ENCODE data around the gene C1QTNF4. TPM values are rescaled to one million over a fixed set of nuclear protein-coding genes. Genes with fewer than 3 reads are reported as not detected.
"Not testable (repeated sequence)": the region's sequence is repeated elsewhere in the genome, so short reads cannot be mapped to it uniquely, and the experiment has no call there.

C1QTNF4 gene
- total and polyA plus RNA-seq, 10 of the 15 experiments (the other 5 are each of a cell fraction or from before 2014, with no cell fraction given), result 0.06 TPM; not detected in 9

DNA sequence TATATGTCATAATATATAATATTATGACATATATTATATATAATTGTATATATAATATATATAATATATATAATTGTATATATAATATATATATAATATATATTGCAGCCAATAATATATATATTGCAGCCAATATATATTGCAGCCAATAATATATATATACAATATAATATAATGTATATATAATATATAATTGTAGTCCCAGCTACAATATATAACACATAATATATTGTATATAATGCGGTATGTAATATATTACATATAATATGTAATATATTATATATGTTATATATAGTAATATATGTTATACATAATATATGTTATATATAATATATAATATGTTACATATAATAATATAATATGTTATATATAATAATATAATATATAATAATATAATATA is 35.5 kb downstream of the C1QTNF4 start:
- no peak overlapping the region for H3K4me2 ChIP-seq (ENCODE audit: control insufficient read depth, insufficient read depth)
- WGBS (ENCODE audit: insufficient coverage, insufficient replicate concordance, low lambda C conversion rate, missing lambda C conversion rate), result 100% methylated on average over 1 of the region's 1 CpG
- BruUV-seq (replicated peaks), result no TSS peak
- no peaks in the 10 kb centered on the region for H3K9me3 ChIP-seq (replicated peaks; ENCODE audit: control insufficient read depth, insufficient read depth, low read length)
- no peak overlapping the region for H3K27ac ChIP-seq (ENCODE audit: control insufficient read depth, insufficient read depth)
- in situ Hi-C loops (cut with MboI), result no loop called here
- RAD21 ChIA-PET (ENCODE audit: unreplicated experiment), result no interaction called here
- H3K79me2 ChIP-seq (ENCODE audit: control insufficient read depth, insufficient read depth, low read length), result no peaks in the 10 kb centered on the region
- SMC1A ChIA-PET (ENCODE audit: uncharacterized antibody, unreplicated experiment), result no interaction called here
- H3K36me3 ChIP-seq (ENCODE audit: control insufficient read depth in 2 of 2, insufficient read depth in 2 of 2, low read length in 1 of 2), result no peaks in the 10 kb centered on the region
- no peaks in the 10 kb centered on the region for H3K27me3 ChIP-seq (replicated peaks in 1 of 2; ENCODE audit: control insufficient read depth in 2 of 2, insufficient read depth in 2 of 2, low read length in 1 of 2)
- POLR2A ChIA-PET, result no interaction called here
- CTCF ChIA-PET, result interaction anchor here (0.5 kb wide), 1 partner anchor 12 kb away, joined by 3 read pairs; no protein-coding TSS in a partner anchor
- ATAC-seq (no peak), DNase-seq (ENCODE audit: low read depth, low spot score) (no peak), FAIRE-seq (no peak)
- no peak overlapping the region for H2AFZ ChIP-seq (ENCODE audit: control insufficient read depth, low read depth, low read length)
- H3K4me1 ChIP-seq (ENCODE audit: control insufficient read depth, insufficient read depth, low read length), result no peaks in the 10 kb centered on the region
- TF ChIP-seq RB1 (IDR thresholded peaks at IDR 0.05; ENCODE audit: borderline replicate concordance) (no peak), HDAC2 (IDR thresholded peaks at IDR 0.05) (no peak), WRNIP1 (IDR thresholded peaks at IDR 0.05; ENCODE audit: borderline replicate concordance, low read depth, low read length) (no peak), NFXL1 (IDR thresholded peaks at IDR 0.05; ENCODE audit: borderline replicate concordance) (no peak), NFYB (IDR thresholded peaks at IDR 0.05; ENCODE audit: insufficient read depth, low read depth, low read length) (no peak), ZNF384 (IDR thresholded peaks at IDR 0.05; ENCODE audit: borderline replicate concordance, low read depth, low read length) (no peak), PAX5 (IDR thresholded peaks at IDR 0.05; ENCODE audit: borderline replicate concordance, low read depth, low read length) (no peak), PAX8 (IDR thresholded peaks at IDR 0.05) (no peak), LARP7 (IDR thresholded peaks at IDR 0.05) (no peak)
- no peaks in the 10 kb centered on the region for H4K20me1 ChIP-seq (ENCODE audit: control insufficient read depth, insufficient read depth)
- no peak overlapping the region for H3K9ac ChIP-seq (ENCODE audit: control insufficient read depth, insufficient read depth, low read length)
- intact Hi-C loops (cut with micrococcal nuclease; ENCODE audit: unreplicated experiment), result no loop called here
- no peak overlapping the region for H3K4me3 ChIP-seq

- H2AFZ ChIP-seq (ENCODE audit: control insufficient read depth, low read depth, low read length); H3K27ac ChIP-seq (ENCODE audit: control insufficient read depth, insufficient read depth); SMC1A ChIA-PET (ENCODE audit: uncharacterized antibody, unreplicated experiment); DNase-seq (ENCODE audit: low read depth, low spot score); H3K4me2 ChIP-seq (ENCODE audit: control insufficient read depth, insufficient read depth); H3K36me3 ChIP-seq (ENCODE audit: control insufficient read depth in 2 of 2, insufficient read depth in 2 of 2, low read length in 1 of 2); ATAC-seq; H3K4me3 ChIP-seq; in situ Hi-C loops (cut with MboI); H3K27me3 ChIP-seq (replicated peaks in 1 of 2; ENCODE audit: control insufficient read depth in 2 of 2, insufficient read depth in 2 of 2, low read length in 1 of 2); FAIRE-seq; BruUV-seq (replicated peaks); H3K4me1 ChIP-seq (ENCODE audit: control insufficient read depth, insufficient read depth, low read length); H3K9me3 ChIP-seq (replicated peaks; ENCODE audit: control insufficient read depth, insufficient read depth, low read length); POLR2A ChIA-PET; H4K20me1 ChIP-seq (ENCODE audit: control insufficient read depth, insufficient read depth); RAD21 ChIA-PET (ENCODE audit: unreplicated experiment); H3K9ac ChIP-seq (ENCODE audit: control insufficient read depth, insufficient read depth, low read length); intact Hi-C loops (cut with micrococcal nuclease; ENCODE audit: unreplicated experiment): not testable (repeated sequence)
- CTCF ChIA-PET, result interaction anchor here (0.9 to 2.4 kb wide), 2 partner anchors 8 to 58 kb away, joined by 3 to 10 read pairs; partner anchors contain the start of gene PTPMT1
- peaks cover 12% of the 10 kb centered on the region for H3K79me2 ChIP-seq (ENCODE audit: control insufficient read depth, insufficient read depth, low read length)
- WGBS (ENCODE audit: insufficient coverage, insufficient replicate concordance, low lambda C conversion rate, missing lambda C conversion rate), result 91% methylated on average over 11 of the region's 12 CpGs
Observed at GRCh38 chr11:47557004-47557403, 37.2 kb downstream of the C1QTNF4 start.
